GM18508 (cell line): ENCODE data around the gene SLC40A1.
"Not testable (repeated sequence)": the region's sequence is repeated elsewhere in the genome, so short reads cannot be mapped to it uniquely, and the experiment has no call there.

Source experiments
- ATAC-seq: cut with Tn5 transposase; IDR thresholded peaks from one replicate; pipeline ENCODE4 v1.9.1; 2021; ENCODE audit warnings: moderate number of reproducible peaks; ENCODE audit not compliant: insufficient read depth, unreplicated experiment

The SLC40A1 gene

DNA sequence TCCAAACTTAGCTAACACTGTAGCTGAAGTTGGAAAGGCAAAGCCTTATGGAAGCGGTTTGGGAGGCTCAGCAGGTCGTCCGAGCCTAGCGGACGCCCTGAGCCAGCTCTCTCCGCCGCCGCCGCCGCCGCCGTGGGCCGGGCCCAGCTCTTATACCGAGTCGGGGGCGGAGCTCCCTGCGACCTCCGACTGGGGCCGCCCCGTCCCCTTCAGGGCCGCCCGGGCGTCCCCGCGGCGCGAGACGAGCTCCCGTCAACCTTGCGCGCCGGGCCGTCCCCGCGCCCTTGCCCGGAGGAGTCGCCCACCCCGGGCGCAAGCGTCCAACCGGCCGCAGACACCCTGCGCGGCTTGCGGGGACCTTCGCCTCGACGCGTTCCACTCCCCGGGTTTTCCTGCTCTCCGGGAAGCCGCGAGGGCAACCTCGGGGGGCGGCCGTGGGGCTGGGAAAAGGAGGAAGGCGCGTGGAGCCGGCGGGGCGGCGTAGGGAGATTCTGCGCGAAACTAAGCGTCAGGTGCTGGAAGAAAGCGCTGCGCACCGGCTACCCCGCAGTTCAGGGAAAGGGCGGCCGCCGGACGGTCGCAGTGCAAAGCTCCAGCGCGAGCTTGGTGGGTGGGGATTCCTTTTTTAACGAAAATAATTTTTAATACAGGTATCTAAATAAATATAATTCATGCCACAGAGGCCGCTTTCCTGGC, at the start of gene SLC40A1:
TSS of gene SLC40A1 (minus strand) at position 129 of the 696 bp plus-strand sequence. CDS start 326 bp downstream, outside the sequence.
- ATAC-seq, result no peak

DNA sequence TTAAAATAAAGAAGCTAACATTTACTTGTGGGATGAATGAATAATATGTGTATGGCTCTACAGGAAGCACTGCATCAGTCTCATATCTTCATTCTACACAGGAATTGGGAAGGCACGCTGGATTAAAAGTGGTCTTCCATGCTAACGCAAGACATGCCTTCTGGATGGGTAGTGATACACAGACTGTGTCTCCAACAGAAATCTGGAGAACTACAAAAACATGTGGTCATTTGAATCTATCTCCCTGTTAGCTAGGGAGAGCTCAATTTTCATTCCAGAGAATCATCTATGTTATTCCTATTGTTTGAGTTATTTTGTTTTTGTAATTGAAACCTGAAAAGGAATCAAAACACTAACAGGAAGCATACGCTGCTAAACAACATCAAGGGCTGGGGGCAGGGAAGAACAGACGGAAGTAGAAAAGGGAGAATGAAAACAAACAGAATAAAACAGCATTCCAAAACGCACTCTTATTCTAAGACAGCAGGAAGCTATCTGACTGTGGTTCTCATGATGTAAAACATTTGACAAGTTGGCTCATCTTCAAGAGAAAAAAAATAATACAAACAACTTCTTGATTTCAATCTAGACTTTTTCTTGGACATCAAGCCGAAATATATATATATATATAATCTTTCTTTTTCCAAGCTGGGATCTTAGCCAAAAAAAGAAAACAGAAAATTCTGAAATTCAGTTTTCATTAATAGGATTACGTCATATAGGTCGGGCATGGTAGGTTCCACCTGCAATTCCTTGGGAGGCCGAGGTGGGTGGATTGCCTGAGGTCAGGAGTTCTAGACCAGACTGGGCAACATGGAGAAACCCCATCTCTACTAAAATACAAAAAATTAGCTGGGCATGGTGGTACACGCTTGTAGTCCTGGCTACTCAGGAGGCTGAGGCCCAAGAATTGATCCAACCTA, 49.2 kb upstream of the SLC40A1 start:
- no peak for ATAC-seq

DNA sequence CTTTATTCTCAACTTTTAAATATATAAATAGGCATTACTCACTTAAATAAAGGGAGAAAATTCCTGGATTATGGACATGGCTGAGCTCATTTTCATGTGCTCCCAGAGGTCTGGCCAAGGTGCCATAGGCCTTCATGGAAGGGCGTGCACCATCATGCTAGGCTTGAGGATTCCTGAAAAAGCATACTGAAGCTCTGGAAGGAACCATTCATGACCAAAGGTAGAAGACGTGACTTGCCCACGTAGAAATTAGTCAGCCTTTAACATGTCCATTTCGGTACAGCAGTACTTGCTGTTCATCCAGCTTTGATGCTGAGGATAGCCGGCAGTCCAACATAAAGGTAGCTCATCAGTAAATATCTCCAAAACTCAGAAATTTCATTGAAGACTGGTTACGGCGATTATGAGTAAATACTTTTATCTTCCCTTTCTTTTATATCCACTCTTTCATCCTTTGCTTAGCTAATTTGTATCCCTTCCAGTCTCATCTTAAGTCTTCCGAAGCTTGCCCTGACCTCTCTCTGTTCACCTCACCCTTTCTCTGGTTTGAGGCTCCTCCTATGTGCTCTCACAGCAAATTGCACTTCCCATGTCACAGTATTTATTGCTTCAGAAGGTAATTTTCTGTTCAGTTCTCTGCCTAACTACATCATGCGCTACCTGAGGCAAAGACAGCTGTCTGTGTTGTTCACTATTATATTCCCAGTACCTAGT, 48.4 kb upstream of the SLC40A1 start:
- ATAC-seq, result no peak

- no peak for ATAC-seq
Observed at GRCh38 chr2:189627789-189628188, 47.2 kb upstream of the SLC40A1 start.

DNA sequence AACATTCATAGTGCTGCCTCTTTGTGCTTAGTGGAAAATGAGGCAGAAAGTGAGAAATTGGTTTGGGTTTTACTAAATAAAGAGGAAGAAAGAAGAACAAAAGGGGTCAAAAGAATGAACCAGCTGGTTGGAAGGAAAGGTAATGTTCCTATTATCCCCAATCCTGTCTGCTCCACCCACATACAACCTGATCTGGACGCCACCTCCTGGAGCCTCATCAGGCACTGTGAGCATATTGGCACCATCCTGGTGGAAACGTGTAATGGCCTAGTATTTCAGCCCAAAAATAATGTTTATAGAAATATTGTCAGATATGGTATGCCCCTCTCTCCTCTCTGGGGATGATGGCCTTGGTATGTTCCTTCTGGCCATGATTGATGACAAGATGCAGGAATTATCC, 45.0 kb upstream of the SLC40A1 start:
- no peak for ATAC-seq

GRCh38 chr2:189624648-189625355, 44.2 kb upstream of the SLC40A1 start:
- ATAC-seq, result no peak

DNA sequence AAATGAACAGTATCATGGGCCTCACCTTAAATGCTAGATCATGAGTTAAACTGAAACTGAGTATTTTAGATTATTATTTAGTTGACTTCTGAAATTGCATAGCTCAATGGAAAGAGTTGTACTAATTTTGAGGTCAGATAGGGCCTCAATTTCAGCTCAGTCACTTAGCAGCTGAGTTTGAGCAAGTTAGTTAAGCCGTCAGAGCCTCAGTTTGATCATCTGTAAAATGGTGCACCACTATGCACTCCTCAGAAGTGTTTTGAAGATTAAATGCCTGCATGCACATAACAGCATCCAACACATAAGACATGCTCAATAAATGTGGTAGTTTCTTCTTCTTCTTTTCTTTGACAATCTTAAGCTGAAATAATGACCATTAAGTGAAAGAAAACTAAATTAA, 42.5 kb upstream of the SLC40A1 start:
- ATAC-seq, result no peak

DNA sequence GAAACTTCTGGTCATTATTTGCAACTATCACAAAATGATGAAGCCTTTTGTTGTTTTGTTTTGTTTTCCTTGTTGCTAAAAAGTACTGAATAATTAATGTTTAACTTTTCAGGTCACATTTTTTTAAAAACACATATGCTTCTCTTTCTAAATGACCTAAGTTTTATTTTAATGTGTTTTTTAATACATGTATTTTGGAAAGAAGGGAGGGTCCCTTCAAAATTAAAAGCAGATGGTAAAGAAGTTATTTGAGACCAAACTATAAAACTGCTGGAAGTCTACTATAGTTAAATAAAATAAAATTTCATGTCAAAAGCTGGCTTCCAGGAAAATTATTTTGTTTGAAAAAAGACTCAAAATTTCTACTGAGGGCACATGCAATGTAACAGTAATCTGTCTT, 41.2 kb upstream of the SLC40A1 start:
- no peak for ATAC-seq

DNA sequence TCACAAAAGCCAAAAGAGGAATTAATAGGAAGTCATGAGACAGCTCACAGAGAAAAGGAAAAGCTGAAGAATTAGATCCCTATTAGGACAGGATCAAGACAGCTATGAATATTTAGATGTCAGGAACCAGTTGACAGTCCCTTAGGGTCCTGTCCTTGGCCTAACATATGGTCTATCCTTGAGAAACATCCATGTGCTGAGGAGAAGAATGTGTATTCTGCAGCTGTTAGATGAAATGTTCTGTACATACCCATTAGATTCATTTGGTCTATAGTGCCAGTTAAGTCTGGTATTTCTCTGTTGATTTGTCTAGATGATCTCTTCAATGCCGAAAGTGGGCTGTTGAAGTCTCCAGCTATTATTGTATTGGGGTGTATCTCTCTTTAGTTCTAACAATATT, 37.6 kb upstream of the SLC40A1 start:
- no peak for ATAC-seq

- no peak for ATAC-seq
Observed at GRCh38 chr2:189614585-189614984, 34.0 kb upstream of the SLC40A1 start.

DNA sequence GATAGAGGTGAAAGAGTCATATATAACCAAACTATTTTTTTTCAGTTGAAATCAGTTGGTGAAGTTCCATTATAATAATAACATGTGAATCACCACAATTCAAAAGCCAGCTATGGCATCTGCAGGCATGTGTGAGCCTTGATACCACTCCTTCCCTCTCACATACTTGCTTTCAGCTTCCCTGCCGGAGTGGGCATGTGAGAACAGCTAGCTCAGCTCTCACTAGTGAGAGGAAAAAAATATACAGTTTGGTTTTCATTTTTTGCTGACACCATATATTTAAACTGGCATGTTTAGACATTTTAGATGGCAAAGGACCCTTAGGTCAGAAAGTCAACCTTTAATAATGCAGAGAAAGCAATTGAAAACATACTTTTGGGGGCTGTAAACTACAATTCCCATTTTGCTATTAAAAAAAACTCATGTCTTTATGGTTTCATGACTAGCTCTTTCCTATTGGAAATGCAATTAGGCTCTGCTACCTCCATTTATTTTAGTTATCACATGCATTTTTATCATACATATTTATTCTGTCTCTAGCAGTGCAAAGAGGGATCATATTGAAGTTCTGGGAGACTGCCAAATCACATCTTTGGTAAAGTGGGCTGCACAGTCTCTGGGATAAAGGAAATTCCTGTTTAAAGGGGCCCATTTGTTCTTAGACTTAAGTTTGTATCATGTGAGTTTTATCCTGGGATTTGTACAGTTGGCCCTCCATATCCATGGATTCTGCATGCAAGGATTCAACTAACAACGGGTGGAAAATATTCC, 33.2 kb upstream of the SLC40A1 start:
- no peak for ATAC-seq

- ATAC-seq, result no peak
Observed at GRCh38 chr2:189613077-189613636, 32.6 kb upstream of the SLC40A1 start.

DNA sequence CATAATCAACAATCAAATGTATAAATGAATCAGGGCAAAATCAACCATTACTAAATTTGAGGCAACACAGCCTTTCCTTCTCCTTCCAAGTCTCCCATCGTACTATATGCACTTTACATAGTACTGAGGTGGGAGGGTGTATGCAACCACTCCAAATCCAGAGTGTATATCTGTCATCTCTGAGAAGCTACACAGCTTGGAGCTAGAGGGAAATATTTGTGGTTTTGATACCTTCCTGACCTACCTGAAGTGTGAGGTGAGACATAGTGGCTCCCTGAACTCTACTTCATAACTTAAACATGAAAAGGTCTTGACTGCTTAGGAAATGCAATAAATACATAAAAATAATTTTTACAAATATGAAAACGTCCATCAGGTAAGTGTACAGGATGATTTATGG, 30.1 kb upstream of the SLC40A1 start:
- ATAC-seq, result no peak

GRCh38 chr2:189609853-189610252, 29.3 kb upstream of the SLC40A1 start:
- no peak for ATAC-seq

GRCh38 chr2:189609423-189609816, 28.8 kb upstream of the SLC40A1 start:
- no peak for ATAC-seq

GRCh38 chr2:189608795-189609422, 28.3 kb upstream of the SLC40A1 start:
- no peak for ATAC-seq

DNA sequence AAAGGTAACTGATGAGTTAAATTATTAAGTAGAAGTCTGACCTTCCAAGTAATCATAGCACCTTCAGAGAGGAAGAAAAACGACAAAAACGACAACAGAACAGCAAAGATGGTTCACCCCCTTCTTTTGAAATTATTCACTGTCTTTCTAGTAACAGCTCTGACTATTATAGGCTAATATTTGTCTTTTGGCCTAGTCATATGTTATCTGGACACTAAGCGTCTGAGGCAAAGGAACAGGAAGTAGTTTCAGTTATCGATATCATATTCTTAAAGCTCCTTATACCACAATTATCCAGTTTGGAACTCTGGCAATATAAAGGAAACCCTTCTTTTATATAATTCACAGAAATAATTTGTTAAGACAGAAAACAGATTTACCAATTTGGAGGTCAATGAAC, 27.6 kb upstream of the SLC40A1 start:
- no peak for ATAC-seq

- ATAC-seq, result no peak
Observed at GRCh38 chr2:189602233-189602632, 21.6 kb upstream of the SLC40A1 start.

DNA sequence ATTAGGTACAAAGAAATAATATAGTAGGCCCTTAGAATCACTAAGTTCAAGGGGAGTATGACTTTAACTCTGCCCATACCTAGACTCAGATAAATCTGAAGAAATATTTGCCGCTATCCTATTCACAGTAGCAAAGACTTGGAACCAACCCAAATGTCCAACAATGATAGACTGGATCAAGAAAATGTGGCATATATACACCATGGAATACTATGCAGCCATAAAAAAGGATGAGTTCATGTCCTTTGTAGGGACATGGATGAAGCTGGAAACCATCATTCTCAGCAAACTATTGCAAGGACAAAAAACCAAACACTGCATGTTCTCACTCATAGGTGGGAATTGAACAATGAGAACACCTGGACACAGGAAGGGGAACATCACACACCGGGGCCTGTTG, 21.1 kb upstream of the SLC40A1 start:
- ATAC-seq, result not testable (repeated sequence)
